ENCODE measurements around the gene MRPL38.
"Not testable (repeated sequence)": the region's sequence is repeated elsewhere in the genome, so short reads cannot be mapped to it uniquely, and the experiment has no call there.

The MRPL38 gene

DNA sequence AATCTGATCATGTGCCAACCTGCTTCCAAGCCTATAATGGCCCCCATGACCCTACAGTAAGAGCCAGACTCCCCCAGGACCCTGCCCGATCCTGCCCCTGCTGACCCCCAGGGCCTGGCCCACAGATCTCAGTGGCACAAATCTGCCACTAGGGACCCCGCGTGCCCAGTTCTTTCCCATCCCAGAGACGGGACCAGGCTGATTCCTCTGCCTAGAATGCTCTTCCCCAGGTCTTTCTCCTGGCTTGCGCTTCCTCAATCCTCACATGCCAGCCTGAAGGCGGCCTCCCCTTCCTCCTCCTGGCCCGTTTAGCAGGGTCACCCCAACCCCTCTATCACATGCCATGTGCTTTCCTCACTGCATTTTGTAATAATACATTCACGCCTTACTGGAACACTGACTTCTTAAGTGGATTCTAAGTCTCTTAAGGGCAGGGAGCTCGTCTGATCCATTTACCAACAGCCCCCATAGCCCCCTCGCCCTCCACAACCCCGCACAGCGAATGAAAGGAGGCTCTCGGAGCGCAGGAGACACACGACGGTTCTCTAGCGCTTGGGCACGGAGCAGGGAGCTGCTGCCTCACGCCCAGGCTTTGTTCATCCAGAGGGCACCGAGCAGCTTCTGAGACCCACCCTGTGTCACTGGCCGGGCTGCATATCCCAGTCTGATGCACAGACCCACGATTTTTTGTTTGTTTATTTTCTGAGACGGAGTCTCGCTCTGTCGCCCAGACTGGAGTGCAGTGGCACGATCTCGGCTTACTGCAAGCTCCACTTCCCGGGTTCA is 9.1 kb downstream of the MRPL38 start:
- DNase-seq = peak in 1 of 2 experiments; percentile 45

DNA sequence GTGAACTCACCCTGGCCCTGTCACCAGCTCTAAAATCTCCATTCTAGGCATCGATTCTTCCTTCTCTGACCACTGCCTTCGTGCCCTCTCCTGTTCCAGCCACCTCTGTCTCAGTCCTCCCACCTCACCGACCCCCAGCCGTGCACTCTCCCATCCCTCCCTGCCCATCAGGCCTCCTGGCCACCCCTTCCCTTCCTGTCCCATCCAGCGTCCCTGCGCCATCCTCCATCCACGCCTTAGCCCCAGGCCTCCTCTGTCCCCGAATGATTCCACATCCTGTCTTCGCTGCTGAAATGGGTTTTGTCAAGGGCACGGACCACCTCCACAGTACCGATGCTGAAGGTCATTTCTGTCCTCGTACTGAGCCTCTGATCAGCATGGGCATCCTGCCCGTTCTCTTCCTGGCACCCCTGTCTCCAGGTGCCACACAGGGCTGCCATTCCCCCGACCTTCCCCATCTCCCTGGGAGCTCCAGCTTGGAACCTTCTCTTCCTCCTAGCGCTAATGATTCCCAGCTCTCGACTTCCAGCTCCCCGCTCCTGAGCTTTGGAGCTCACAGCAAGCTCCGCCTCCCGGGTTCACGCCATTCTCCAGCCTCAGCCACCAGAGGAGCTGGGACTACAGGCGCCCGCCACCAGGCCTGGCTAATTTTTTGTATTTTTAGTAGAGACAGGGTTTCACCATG is 10.5 kb downstream of the MRPL38 start:
- DNase-seq = no peak

DNA sequence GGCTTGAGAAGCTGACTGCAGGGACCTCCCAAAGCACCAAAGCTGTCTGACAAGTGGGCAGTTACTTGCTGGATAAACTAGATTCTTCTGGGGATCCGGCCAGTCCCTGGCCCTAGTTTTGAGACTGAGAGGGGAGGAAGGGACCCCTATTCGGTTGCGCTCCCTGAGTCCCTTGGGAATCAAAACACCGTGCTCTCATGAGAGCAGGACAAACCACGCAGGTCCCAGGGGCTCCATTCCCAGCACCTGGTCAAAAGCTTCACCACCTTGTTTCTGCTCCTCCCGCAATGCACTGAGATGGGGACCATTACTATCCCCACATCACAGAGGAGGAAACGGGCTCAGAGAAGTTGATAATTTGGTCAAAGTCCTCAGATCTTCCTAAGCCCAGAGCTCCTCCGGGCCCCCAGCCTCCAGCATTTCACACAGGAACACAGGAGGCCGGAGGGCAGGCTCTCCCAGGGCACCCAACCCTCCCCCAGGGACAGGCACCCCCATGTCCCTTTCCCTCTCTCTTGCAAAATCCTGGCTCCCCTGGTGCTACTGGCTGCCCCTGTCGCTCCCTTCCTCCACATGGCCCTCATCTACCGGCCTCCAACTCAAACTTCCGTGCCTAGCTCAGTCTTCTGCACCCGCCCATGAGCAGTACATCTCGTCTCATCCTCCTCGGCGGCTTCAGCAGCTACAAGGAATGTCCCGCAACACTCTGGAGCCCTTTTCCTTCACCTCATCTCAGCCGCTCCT is 11.2 kb downstream of the MRPL38 start:
- DNase-seq = no peak

DNA sequence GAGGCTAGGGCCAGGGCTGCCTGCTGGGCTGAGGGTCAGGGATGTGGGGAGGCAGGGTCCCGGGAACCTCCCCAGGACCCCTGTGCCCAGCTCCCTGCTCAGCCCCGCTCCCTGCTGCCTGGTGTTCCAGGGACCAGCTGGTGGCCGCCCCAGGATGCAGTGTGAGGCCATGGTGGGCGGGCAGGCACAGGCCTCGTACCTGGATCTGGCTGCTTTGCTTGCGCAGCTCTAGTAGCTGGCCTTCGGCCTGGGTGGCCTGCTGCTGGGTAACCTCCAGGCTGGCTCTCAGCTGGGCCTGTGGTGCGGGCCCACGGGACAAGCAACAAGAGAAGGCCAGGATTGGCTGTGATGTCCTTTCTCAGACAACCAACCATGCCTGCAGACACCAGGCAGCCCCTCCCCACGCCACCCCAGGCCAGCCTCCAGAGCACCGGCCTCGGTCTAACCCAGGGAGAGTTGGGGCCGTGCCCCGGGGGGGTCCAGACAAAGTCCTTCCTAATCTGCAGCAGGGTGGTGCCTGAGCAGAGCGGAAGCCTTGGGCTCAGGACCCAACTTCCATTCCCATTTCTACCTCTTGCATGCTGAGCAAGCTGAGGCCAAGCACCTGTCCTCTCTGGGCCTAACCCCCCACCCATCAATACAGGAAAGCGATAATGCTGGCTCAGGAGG is 12.0 kb downstream of the MRPL38 start:
- no peak for DNase-seq

DNA sequence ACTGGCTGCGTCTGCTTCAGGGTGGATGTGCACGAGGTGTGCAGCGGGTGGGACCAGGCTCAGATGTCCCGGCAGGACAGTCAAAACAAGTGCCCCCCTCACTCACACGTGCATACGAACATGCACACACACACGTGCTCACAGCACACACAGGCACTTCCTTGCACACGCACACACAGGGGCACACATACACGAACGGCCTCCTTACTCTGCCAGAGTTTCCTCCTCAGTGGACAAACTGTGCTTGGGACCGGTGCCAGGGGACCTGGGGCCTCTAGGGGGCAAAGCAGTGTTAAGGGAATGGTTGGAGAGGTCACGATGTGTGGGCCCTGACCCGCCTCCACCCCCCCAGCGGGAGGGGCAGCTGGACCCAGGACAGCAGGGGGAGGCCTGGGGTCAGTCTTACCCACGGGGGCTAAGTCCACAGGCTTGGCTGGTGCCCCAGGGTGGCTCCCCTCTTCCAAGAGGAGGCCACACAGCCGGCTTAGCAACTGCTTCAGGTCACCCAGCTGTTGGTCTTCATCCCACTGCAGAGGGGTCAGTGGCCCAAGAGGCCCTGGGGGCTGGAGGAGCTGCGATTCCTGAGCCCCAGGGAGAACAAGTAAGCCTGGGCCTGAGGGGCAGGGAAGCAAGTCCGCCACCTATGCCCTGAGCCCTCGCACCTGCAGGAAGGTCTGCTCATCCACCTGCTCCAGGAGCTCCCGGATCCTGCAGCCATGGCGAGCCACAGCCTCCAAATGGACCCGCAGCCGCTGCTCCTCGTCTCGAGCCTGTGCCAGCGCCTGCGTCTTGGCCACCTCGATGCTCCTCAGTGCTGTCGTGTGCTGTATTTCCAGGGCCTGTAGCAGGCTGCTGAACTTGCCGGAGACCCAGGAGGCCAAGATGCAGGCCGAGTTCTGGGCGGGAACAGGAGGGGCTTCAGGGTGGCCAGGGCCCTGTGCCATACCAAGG is 12.8 kb downstream of the MRPL38 start:
- no peak for DNase-seq

DNA sequence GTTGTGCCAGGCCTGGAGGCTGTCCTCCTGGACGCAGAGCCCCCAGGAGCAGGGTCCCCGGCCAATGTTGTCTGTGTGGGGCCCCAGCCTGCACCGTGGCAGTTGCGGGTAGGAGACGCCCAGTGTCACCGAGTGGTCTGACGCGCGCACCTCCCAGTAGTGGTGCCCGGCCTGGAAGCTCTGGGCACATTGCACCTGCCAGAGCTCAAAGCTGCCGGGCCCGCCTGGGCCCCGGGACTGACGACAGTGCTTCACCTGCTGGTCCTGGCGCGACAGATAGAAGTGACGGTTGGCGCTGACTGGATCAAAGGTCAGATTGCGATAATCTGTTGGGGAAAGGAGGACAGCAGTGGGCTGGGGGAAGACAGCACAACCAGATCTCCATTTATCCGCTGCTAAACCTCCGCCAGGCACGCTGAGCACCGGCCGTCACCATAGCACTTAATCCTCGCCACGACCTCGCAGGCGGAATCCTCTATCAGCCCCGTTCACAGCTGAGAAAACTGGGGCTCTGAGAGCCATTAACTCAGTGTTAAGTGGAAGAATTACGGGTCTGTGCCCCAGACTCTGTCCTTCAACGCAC is 13.6 kb downstream of the MRPL38 start:
- DNase-seq = no peak

DNA sequence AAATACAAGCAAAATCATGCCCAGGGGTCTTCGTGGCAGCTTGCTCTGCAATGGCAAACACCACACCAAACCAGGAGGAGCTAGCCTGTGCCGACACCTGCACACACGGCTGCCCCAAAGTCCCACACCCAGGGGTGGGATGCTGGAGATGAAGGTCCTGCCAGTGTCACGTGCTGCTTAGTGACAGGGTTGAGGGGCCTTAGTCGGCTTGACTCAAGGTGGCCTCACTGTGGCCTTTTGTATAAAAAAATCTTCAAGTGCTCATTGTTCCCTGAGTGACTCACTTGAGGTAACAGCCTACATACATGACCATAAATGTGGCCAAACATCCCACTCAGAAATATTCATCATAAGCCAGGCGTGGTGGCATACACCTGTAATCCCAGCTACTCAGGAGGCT is 15.2 kb downstream of the MRPL38 start:
- no peak for DNase-seq

DNA sequence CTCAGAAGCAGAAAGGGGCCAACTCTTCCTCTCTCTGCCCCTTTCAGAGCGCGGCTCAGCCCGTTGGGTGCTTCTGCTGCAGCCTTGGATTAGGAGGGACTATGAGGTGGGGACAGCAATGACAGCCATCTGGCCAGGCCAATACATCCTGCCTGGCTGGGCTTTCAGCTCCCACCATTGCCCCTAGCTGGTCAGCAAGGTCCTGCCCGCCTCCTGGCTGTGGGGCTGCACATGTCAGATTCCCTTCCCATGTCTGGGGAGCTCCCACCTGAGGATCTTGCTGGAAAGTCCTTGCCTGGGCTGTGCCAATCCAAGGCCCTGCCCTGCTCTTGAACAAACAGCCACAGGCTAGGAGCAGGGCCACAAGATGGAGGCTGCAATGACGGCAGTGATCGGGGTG is 16.2 kb downstream of the MRPL38 start:
- no peak for DNase-seq

DNA sequence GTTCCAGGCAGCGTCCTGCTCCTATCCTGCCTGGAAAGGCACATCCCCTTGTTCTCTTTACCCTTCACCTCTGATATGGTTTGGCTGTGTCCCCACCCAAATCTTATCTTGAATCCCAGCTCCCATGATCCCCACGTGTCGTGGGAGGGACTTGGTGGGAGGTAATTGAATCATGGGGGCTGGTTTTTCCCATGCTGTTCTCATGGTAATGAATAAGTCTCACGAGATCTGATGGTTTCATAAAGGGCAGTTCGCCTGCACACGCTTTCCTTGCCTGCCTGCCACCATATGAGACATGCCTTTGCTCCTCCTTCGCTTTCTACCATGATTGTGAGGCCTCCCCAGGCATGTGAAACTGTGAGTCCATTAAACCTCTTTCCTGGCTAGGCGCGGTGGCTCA is 18.8 kb downstream of the MRPL38 start:
- not testable (repeated sequence) for DNase-seq

DNA sequence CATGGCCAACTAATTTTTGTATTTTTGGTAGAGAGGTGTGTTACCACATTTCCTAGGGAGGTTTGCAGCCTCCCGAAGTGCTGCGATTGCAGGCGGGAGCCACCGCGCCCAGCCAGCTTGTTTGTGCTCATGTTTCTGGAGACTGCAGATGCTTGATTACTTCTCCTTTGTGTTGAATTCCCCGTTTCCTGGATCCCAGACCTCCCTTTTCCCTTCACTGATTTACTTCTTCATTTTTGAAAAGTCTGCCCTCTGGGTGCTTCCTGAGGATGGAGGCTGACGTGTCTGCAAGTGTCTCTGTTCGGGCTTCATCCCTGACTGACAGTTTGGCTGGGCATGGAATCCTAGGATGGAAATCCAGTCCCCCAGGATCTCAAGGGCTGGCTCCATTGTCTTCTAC is 19.3 kb downstream of the MRPL38 start:
- DNase-seq = no peak

DNA sequence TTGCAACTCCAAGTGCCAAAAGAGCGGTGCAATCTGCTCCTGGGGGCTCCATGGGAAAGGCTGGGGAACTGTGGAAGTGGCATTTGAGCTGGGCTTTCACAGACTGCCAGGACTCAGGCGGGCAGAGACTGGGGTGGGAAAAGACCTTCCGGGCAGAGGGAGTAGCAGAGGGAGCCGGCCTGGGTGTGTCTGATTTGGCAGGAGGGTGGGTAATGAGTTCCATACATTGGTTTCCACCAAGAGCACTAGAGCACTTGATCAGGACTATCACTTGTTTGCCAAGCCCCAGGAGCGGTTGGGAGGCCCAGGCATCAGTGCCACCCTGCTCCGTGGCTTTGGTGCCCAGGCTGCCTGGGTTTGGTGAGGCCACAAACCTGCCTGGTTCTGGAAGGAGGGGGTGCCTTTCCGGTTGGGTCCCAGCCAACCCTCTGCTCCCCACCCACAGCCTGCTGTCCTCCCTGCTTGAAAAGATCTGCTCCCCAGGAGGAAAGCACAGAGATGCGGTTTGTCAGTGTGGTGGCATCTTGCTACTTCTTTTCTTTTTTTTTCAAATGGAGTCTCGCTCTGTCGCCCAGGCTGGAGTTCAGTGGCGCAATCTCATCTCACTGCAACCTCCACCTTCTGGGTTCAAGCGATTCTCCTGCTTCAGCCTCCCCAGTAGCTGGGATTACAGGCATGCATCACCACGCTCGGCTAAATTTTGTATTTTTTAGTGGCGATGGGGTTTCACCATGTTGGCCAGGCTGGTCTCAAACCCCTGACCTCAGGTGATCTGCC is 22.8 kb downstream of the MRPL38 start:
- DNase-seq = no peak

DNA sequence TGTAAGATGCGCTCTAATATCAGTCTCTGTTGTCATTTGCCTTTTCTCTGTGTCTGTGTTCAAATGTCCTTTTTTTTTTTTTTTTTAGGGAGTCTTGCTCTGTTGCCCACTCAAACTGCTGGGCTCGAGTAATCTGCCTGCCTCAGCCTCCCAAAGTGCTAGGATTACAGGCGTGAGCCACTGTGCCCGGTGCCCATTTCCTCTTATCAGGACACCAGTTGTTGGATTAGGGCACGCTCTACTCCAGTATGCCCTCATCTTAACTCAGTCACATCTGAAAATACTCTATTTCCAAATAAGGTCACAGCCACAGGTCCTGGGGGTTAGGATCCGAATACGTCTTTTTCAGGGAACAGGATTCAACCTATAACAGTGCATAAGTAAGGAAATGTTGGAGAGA is 24.4 kb downstream of the MRPL38 start:
- no peak for DNase-seq

DNA sequence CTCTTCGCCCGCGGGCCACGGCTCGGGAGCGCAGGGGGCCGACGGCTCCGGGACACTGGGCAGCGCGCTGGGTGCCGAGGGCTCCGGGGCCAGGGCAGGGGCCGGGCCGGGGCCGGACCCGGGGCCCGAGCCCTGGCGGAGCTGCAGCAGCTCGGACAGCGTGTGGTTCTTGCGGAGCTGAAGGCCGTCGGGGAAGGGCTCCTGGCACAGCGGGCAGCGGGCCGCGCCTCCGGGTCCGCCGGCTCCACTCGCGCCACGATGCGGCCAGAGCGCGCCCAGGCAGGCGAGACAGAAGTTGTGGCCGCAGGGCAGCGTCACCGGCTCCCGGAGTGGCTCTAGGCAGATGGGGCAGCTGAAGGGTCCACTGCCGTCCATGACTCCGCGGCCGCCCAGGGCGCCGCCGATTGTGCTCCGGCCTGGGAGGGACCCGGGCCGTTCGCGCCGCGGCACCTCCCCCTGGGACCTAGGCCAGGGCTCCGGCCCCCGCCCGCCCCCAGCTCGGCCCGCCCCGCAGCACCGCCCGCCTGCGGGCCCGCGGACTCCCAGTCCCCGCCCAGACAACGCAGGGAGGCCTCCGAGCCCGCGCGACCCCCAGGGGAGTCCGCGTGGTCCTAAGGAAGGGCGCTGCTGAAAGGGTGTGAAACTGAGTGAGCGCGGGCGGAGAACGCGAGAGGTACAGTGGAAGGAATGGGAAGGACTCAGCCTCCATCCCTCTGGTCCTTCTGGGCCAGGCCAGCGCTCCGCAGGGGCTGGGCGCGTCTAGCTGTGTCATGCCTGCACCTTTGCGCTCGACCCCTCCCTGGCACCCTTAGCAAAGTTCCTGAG is 26.3 kb downstream of the MRPL38 start, which contains the start of gene TRIM47:
Gene TRIM47 (minus strand): TSS at position 408 of the 825 bp plus-strand sequence. CDS start 33 bp downstream, at position 375.
- peak in 1 of 2 experiments; percentile 55 for DNase-seq

DNA sequence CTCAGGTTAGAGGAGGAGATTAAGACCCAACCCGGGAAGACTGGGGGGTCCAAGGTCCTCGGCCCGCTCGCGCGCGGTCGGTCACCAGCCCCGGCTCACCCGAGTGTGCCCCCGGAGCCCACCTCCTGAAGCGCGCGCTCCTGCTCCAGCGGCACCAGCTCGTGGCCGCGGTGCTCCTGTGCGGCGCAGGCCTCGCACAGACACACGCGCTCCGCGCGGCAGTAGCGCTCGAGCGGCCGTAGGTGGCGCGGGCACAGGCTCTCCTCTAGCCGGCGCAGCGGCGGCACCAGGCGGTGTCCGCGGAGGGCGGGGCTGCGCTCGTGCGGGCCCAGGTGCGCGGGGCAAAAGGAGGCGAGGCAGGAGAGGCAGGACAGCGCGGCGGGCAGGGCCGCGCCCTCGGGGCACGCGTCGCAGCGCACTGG is 26.9 kb downstream of the MRPL38 start:
- DNase-seq = peak in 1 of 2 experiments; percentile 52

DNA sequence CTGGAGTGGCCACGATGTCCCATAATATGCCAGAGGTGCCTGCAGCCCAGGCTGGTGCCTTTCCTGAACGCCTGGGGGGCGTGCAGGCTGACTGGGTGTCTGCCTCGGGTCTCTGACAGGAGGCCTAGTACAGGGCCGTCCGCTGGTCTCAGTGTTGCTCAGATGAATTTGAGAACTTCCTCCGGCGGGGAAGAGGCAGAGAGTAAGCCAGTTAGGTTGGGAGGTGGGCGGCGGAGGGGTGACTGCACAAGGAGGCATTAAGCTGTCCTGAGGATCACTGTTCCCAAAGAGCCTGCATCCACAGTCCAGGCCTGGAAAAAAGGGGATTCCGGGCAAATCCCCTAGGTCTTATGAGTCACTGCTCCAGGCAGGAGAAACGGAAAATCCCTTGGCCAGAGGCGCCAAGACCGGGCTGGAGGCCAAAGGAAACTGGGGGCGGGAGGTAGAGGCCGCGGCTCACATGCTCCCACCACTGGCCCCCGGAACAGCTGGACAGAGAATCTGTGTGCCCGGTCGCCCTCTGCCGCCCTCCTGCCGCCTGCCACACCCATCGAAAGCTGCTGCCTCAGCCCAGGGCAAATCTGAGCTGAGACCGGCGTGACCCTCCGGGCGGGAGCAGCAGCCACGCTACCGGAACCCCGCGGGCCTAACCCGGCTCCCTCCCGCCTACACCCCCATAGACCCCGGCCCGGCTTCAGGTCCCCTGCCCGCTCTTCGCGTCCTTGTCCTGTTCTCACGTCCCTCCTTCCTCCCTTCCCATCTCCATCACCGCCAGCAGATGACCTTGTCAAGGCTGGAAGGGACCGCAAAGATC is 27.5 kb downstream of the MRPL38 start:
- peak; percentile 71 to 92 for DNase-seq

DNA sequence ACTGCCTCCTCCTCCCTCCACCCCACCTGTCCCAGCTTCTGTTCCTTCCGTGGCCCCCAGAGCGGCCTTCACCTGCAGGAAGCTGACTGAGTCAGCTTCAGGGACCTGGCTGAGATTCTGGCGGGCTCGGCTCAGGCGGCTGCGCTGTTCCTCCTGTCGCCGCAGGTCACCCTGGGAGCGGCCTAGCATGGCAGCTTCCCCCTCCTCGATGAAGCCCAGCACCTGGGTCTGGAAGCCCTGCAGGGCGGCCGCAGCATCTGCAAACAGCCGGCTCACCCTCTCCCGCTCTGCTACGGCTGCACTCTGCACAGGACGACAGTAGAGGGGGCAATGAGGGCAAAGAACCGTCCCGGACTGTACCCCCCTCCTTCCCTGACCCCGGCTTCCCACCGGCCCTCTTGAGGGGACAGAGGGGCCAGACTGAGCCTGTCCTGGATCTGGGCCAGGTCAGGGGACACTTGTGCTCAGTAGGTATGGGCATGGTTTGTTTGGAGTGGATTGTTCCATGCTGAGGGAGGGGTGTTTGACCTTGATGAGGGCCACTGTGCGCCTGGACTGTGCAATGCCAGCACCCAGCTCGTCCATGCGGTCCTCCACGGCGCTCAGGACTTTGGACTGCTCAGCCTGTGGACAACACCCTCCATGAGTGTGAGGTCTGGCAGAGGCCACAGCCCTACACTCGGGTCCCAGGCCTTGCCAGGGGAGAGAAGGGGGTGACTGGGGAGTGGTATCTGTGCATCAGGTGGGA is 28.3 kb downstream of the MRPL38 start:
- DNase-seq = peak in 1 of 2 experiments; percentile 39

DNA sequence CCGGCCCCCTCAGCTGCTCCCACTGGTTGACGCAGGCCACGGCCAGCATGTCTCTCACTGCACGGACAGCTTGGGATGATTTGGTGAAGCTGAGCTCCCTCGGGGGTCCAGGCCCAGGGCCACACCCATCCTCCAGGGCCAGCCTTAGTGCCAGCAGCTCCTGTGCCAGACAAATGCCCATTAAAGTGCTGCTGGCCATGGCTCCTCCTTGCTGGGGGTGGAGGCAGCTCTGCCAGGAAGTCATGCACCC is 28.8 kb downstream of the MRPL38 start:
- DNase-seq = peak in 1 of 2 experiments; percentile 42
